GM21528 (cell line): ENCODE data around the gene KCNQ1.

Source experiments
- ATAC-seq: cut with Tn5 transposase; IDR thresholded peaks from one replicate; pipeline ENCODE4 v1.9.1; 2021; ENCODE audit warnings: mild to moderate bottlenecking, moderate library complexity; ENCODE audit not compliant: unreplicated experiment, low FRiP score

The KCNQ1 gene

DNA sequence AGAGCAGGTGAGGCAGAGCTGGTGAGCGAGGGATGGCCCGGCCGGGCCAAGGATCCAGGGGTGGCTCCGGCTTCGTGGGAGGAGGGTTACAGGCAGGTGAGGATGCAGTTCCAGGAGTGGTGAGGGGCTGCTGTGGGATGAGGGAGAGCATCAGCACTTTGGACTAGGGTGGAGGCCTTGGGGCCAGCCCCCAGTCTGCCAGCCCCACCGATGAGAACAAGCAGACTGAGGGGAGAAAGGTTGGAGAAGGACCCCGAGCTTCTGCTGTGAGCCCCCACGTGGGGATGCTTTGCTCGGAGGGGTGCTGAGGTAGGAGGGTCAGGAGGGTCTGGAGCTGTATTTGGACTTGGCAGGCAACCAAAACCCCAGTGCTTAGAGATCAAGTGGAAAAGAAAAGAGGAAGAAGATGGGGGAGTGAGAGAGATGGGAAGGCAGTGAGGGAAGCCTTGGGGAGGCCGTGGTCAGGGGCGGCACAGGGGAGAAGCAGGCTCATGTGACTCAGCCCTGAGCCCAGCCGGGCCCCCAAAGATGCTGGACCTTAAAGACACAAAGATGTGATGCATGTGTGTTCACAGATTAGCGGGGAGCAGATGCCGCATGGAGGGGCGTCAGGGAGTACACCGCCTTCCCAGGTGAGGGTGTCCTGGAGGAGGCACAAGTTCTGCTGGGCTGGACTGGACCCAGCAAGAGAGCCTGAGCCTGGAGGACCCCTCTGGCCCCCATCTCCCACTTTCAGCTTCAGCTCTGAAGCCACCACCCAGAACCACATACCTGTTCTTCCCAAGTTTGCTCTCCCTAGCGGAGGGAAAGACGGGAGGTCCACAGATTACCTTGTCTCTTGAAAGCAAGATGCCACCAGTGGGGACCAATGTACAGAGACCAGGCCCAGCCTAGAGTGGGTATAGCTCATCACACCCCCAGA lies 349.5 kb downstream of the KCNQ1 start:
- no peak for ATAC-seq

DNA sequence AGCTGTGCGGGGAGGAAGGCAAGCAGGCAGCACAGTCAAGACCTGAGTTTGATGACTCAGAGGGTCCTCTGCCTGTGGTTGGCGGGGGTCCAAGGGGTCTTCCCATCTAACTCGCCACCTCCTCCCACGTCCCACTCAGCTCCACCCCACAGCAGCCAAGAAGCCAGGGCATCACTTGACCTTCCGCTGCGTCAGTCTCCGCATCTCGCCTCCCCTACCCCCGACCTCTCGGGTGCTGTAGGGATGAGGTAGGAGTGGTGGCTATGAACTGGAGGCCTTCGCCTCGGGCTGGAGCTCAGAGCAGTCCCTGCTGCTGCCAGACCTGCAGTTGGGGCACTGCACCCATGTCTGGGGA lies 350.1 kb downstream of the KCNQ1 start:
- no peak for ATAC-seq

GRCh38 chr11:2795491-2795991 lies 350.7 kb downstream of the KCNQ1 start:
- ATAC-seq = no peak

DNA sequence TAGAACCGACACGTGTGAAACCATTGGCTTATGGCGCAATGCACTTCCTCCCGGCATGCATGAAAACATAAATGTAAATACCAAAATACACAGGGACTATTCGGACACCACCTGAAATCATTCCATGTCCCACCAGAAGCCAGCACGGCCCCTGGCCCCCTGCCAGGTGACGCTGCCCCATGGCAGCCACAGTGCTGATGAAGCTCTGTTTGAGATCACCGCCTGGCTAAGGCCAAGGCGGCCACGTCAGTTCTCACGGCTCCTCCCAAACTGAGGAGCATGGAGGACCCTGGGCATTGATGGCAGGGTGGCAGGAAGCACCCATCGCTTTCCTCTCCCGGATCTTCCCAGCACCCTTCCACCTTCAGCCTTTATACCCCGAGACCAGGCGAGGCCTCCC lies 351.3 kb downstream of the KCNQ1 start:
- no peak for ATAC-seq

DNA sequence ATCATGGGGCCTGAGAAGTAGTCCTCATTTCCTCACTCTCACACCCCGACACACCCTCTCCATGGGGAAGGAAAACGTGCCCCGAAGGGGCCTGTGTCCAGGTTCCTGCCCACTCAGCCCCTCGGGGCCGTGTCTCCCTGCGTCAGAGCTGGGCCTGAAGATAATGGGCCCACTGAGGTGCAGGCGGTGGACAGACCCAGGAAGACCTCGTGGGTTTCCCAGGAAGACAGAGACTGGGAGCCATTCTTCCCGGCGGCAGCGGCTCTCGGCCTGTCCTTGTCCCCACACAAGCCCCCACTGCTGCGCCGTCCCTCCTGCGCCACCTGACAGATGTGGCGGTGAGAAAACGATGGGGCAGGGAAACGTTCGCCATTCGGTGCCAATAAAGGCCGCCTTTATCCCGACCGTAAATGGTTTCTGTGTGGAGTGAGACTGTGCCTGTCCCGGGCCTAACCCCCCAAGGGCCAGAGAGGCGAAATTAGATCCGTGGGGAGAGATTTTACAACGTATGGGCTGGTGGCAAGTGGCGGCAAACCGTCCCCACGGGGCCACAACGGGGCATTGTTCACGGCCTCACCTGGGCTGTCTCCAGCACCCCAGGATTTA lies 351.8 kb downstream of the KCNQ1 start:
- ATAC-seq = no peak

- ATAC-seq = no peak
These were observed 352.4 kb downstream of the KCNQ1 start for GRCh38 chr11:2797121-2797711.

- no peak for ATAC-seq
These were observed 353.0 kb downstream of the KCNQ1 start for GRCh38 chr11:2797741-2798361.

GRCh38 chr11:2798951-2799761 lies 354.3 kb downstream of the KCNQ1 start:
- ATAC-seq = no peak

- no peak for ATAC-seq
These were observed 355.3 kb downstream of the KCNQ1 start for GRCh38 chr11:2799881-2800654.

DNA sequence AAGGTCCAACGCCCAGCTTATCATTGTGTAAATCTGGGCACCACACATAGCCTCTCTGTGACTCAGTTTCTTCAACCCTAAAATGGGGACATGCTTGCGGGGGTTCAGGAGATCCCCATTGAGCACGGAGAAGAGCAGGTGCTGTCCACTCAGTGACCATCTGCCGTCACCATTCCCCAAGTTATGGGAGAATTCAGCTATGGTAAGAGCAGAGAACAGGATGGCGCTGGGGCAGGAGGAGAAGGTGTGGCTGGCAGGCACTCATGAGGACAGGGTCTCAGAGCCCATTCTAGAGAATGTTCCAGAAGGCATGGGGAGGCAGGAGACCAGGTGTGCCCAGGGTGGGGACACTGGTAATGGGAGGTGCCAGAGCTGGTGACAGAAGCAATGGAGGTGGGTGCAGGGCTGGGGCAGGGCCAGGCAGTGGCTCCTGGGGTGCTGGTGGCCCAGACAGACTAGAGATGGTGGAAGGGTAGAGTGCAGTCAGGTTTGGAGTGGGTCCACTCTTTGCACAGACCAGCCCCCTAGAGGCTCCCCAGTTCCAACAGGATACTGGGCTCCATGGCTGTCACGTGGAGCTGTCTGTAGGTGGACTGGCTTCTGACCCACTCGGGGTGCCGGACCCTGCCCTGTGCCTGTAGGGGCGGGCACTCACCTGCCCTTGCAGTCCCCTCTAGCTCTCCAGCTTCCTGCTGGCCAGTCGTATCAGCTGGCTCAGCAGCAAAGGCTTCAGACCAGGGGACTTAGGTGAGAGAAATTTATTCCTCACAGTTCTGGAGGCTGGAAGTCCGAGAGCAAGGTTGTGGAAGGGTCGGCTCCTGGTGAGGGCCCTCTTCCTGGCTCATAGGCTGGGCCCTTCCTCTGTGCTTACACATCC lies 356.1 kb downstream of the KCNQ1 start:
- no peak for ATAC-seq

GRCh38 chr11:2801711-2802388 lies 357.0 kb downstream of the KCNQ1 start:
- no peak for ATAC-seq

DNA sequence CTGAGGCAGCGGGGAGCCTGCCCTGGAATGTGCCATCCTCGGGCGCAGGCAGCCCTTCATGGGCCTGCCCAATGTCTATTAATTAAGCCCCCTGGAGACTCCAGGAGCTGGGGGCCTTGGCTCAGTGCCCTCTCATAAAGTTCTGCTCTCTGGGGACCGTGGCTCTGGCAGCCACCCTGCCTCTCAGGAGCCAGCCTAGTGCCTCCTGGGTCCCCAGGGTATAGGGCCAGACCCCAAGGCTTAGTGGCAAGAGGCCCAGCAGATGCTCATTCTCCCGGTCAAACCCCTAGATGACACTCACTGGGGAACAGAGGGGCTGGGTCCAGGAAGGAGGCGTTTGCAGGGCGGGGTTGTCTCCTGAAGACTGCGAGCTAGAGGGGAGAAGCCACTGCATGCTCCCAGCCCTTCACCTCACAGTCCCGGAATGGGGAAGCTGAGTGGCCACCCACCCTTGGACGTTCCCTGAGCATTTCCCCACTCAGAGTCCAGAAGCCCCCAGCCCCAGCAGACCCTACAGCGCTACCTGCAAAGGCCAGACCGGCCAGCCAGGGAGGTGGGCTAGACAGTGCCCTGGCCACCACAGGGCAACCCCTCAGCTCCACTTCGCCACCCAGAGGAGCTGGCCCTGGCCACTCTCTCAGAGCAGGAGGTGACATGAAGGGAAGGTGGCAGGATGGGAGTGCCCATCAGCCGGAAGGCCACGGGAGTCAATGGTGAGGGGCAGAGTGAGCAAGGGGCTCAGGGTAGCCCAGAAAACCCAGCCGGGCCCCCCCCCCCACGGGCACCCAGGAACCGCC lies 357.8 kb downstream of the KCNQ1 start:
- no peak for ATAC-seq

DNA sequence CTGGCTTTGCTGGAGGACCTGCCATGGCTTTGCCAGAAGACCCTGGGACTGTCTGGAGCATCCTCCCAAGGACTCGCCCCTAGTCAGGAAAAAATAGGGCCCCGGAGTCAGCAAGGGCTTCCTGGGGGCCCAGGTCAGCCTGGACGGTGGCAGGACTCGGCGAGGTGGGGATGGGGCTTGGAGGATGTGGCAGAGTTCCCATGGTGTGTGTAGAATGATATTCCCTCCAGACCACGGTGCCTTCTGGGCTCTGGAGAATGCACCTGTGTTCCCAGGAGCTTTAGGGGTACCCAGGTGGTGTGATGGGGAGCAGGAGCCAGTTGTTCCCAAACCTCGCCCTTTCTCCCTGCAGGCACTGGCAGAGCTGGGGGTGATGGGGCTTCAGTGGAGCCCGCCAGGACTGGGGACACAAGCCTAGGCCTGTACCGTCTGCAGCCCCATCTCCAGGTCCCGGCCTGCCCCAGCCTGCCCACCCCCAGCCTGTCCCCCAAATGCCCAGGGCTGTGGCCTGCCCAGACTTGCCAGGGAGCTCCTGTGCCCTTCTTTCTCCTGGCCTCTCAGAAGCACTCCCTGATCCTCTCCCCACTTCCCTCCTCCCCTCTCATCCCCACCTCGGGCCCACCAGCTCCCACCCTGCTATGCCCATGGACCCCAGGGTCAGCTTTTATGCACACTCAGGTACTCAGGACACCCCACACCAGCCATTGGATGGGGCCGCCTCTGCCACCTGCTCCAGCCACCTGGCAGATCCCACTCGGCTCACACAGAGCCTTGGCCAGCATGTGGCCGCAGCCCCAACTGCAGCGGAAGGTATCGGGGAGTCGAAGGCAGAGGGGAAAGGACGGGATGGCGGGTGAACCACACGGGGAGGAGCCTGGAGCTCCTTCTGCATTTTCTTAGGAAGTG lies 358.6 kb downstream of the KCNQ1 start:
- no peak for ATAC-seq

GRCh38 chr11:2804189-2804588 lies 359.4 kb downstream of the KCNQ1 start:
- ATAC-seq = no peak

GRCh38 chr11:2804701-2805387 lies 360.0 kb downstream of the KCNQ1 start:
- no peak for ATAC-seq
